ENCODE measurements around the gene PTGDS.

Gene PTGDS

DNA sequence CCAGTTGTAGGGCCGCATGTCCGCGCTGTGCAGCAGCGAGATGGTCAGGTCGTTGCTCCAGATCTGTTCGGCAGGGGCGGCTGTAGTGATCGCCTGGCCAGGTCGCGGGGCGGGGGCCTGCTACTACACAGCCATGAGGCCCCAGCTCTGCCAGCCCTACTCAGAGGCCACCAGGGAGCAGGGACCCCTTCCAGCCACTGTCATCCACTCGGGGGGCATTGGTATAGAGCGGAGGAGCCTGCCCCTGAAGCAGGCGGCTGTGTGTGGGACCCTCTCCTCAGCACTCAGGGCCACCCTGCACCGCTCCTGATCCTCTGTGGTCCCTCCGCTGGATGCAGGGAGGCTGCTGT, 34.4 kb upstream of the PTGDS start:
- DNase-seq (ENCODE audit: extremely low read depth, low read depth): no peak
- TF ChIP-seq, protein P1, sequence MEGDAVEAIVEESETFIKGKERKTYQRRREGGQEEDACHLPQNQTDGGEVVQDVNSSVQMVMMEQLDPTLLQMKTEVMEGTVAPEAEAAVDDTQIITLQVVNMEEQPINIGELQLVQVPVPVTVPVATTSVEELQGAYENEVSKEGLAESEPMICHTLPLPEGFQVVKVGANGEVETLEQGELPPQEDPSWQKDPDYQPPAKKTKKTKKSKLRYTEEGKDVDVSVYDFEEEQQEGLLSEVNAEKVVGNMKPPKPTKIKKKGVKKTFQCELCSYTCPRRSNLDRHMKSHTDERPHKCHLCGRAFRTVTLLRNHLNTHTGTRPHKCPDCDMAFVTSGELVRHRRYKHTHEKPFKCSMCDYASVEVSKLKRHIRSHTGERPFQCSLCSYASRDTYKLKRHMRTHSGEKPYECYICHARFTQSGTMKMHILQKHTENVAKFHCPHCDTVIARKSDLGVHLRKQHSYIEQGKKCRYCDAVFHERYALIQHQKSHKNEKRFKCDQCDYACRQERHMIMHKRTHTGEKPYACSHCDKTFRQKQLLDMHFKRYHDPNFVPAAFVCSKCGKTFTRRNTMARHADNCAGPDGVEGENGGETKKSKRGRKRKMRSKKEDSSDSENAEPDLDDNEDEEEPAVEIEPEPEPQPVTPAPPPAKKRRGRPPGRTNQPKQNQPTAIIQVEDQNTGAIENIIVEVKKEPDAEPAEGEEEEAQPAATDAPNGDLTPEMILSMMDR (IDR thresholded peaks at IDR 0.05; ENCODE audit: low read depth, low read length): no peak

DNA sequence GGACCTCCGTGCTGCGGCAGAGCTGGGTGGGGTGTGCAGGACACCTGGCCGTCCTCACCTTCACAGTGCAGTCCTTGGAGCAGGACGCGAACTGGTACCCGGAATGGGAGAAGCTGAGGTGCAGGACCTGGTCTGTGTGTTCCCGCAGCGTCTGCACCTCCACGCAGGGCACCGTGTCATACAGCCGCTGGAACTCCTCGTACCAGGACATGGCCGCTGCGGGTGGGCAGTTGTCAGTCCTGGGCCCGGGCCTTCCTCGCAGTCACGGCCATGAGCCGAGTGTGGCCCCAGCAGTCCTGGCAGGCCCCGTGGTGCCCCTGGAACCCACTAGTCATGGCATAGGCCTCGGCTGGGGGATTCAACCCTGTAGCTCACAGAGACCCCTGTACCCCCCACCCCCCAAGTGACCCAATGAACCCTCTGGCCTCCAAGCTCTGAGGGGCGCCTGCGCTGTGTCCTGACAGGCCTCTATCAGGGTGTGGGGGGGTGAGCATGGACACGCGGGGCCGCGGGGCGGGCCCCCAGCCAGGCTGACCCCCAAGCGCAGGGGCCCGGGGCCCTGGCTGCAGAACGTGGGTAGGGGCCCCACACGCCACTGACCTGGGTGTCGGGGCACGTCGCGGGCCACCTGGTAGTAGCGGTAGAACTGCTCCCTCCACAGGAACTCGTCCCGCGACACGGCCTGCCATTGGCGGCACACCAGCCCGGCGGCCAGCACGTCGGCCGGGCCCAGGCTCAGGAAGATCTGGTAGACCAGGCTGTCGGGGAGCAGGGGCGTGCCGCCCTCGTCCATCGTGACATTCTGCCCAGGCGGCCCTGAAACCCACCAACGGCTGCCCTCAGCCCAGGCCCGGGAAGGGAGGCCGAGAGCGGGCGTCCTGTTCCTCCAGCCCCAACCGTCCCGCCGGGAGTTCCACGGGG, 33.8 kb upstream of the PTGDS start:
- DNase-seq (ENCODE audit: extremely low read depth, low read depth): no peak
- TF ChIP-seq, protein P1 (IDR thresholded peaks at IDR 0.05; ENCODE audit: low read depth, low read length): no peak

DNA sequence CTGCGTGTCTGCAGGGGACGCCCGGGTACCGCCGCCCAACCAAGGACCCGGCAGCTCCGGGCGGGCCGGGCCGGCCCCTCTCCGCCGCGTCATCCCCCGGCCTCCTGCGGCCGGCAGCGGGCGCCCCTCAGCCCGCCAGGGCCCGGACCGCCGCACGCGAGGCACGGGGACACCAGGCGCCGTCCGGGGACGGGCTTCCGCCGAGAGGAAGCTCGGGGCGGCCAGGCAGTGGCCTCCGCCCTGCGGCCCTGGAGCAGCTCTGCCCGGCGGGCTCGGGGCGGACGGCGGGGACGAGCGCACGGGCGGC, 33.1 kb upstream of the PTGDS start:
- TF ChIP-seq, protein P1 (IDR thresholded peaks at IDR 0.05; ENCODE audit: low read depth, low read length): no peak
- peak; percentile 32 for DNase-seq (ENCODE audit: extremely low read depth, low read depth)

DNA sequence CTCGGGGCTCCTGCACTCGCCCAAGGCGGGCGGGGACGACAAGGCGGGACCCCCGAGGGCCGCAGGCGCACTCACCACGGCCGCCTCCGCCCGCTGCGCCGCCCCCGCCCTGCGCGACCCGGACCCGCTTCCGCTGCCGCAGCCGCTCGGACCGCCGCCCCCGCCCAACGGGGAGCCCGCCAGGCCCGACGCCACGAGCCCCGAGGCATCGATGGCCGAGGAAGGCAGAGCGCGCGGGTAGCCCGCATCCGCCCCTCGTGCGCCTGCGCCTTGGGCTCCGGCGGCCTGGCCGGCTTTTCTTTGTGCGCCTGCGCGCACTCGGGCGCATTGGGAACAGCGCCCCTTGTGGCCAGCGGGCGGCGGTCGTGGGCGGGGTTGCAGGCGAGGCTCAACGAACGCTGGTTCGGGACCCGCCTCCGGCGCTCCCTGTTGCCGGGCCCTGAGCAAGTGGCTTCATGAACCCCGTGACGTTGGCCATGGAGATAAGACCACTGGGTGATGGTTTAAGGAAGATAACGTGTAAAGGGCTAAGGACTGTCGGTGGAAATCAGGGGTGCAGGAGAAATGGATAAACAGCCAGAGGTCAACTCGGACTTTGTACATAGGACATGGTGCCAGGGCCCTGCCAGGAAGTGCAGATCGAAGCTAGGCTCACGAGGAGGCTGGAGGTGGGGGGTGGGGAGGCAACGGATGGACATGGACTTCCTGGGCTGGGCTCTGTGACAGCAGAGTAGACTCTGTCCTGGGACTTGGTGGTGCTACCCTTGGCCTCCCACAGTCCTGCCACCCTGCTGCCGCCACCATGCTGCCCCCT, 32.6 kb upstream of the PTGDS start, which contains the start of the genes C8G and FBXW5:
Gene C8G, plus strand, starts transcription at position 725 of the 814 bp plus-strand sequence. Its CDS starts 78 bp downstream, at position 803.
Gene FBXW5, minus strand, starts transcription at position 220 of the 814 bp plus-strand sequence. CDS start 655 bp downstream, outside the sequence.
- TF ChIP-seq, protein P1 (IDR thresholded peaks at IDR 0.05; ENCODE audit: low read depth, low read length): peak; percentile 82

DNA sequence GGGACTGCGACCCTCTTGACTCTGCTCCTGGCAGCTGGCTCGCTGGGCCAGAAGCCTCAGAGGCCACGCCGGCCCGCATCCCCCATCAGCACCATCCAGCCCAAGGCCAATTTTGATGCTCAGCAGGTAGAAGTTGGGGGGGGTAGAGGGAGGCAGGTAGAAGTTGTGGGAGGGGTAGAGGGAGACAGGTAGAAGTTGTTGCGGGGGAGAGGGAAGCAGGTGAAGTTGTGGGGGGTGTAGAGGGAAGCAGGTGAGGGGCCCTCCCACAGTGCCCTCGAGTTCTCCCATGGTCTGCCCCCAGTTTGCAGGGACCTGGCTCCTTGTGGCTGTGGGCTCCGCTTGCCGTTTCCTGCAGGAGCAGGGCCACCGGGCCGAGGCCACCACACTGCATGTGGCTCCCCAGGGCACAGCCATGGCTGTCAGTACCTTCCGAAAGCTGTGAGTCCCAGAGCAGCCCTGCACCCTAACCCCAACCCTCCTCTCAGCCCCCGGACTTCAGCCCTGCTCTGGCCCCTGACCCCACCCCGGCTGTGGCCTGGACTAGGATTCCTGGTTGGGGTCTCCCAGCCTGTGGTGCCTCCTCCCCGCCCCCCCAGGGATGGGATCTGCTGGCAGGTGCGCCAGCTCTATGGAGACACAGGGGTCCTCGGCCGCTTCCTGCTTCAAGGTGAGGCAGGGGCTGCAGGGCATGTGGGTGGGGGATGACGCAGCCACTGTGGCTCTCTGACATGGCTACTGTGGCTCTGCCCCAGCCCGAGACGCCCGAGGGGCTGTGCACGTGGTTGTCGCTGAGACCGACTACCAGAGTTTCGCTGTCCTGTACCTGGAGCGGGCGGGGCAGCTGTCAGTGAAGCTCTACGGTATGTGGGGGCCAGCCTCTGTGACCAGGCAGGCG, 31.7 kb upstream of the PTGDS start:
- TF ChIP-seq, protein P1 (IDR thresholded peaks at IDR 0.05; ENCODE audit: low read depth, low read length): no peak
- no peak for DNase-seq (ENCODE audit: extremely low read depth, low read depth)

More for the DNA sequence above, 32.6 kb upstream of the PTGDS start, which contains the start of the genes C8G and FBXW5:
- DNase-seq (ENCODE audit: extremely low read depth, low read depth): peak; percentile 79

DNA sequence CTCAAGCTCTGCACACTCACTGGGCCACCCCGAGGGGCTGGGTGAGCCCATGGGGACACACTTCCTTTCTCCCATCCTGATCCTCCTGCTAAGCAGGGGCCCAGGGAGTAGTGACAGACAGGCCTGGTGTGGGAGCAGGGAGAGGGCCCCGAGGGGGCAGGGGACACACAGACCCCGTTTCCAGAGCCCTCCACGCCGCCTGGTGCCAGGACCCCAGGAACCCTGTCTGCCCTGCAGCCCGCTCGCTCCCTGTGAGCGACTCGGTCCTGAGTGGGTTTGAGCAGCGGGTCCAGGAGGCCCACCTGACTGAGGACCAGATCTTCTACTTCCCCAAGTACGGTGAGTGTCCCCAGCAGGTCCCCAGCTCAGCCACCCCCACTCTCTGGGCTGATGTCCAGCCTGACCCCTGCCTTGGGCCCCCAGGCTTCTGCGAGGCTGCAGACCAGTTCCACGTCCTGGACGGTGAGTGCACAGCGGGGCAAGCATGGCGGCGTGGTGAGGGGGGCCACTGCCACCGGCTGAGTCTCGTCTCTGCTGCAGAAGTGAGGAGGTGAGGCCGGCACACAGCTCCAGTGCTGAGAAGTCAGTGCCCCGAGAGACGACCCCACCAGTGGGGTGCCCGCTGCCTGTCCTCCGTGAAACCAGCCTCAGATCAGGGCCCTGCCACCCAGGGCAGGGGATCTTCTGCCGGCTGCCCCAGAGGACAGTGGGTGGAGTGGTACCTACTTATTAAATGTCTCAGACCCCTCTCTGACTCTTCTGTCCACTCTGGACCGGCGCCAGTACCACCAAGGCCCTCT, 30.9 kb upstream of the PTGDS start:
- DNase-seq (ENCODE audit: extremely low read depth, low read depth): no peak
- TF ChIP-seq, protein P1 (IDR thresholded peaks at IDR 0.05; ENCODE audit: low read depth, low read length): no peak
